Measurements from ENCODE around the gene NUDT2.

NUDT2 gene

GRCh38 chr9:34371886-34372466 is 42.6 kb downstream of the NUDT2 start:
- DNase-seq = no peak

GRCh38 chr9:34372467-34373011 is 43.2 kb downstream of the NUDT2 start:
- DNase-seq = no peak

- DNase-seq = no peak
These were observed 44.4 kb downstream of the NUDT2 start for GRCh38 chr9:34373749-34374148.

- DNase-seq = no peak
These were observed 45.0 kb downstream of the NUDT2 start for GRCh38 chr9:34374339-34374738.

GRCh38 chr9:34374905-34375552 is 45.7 kb downstream of the NUDT2 start:
- DNase-seq = no peak

GRCh38 chr9:34375901-34376595 is 46.7 kb downstream of the NUDT2 start:
- DNase-seq = peak; percentile 71

GRCh38 chr9:34376596-34377403 is 47.4 kb downstream of the NUDT2 start, which contains the start of gene MYORG:
TSS of gene MYORG (minus strand) at chr9:34376898. CDS start at chr9:34372943, 3,955 bp downstream.
- DNase-seq = peak; percentile 99

- DNase-seq = no peak
These were observed 48.0 kb downstream of the NUDT2 start for GRCh38 chr9:34377404-34377746.

- no peak for DNase-seq
These were observed 49.1 kb downstream of the NUDT2 start for GRCh38 chr9:34378376-34379060.

GRCh38 chr9:34379334-34380033 is 50.1 kb downstream of the NUDT2 start:
- DNase-seq = peak; percentile 94

- DNase-seq = no peak
These were observed 50.7 kb downstream of the NUDT2 start for GRCh38 chr9:34380034-34380510.

GRCh38 chr9:34380511-34381315 is 51.3 kb downstream of the NUDT2 start:
- DNase-seq = peak; percentile 82

GRCh38 chr9:34381323-34381722 is 52.0 kb downstream of the NUDT2 start:
- DNase-seq = peak; percentile 19

GRCh38 chr9:34382054-34382453 is 52.7 kb downstream of the NUDT2 start:
- no peak for DNase-seq

- no peak for DNase-seq
These were observed 53.5 kb downstream of the NUDT2 start for GRCh38 chr9:34382879-34383278.

GRCh38 chr9:34383904-34384303 is 54.5 kb downstream of the NUDT2 start:
- no peak for DNase-seq

GRCh38 chr9:34384368-34385165 is 55.2 kb downstream of the NUDT2 start:
- no peak for DNase-seq

GRCh38 chr9:34385561-34386230 is 56.3 kb downstream of the NUDT2 start:
- no peak for DNase-seq

GRCh38 chr9:34386656-34387055 is 57.3 kb downstream of the NUDT2 start:
- DNase-seq = no peak

All from CD4-positive, alpha-beta T cell treated with Interleukin-17A for 1 hour (primary cell).